WERI-Rb-1 (cell line): ENCODE results near the gene CCDC86.

Source experiments
- DNase-seq: peaks from one replicate; pipeline ENCODE4 v3.0.0-alpha.2; 2020
- H3K27ac ChIP-seq: fragments of 250-450 bp; sonication (Bioruptor Pico); 2 replicates; pipeline ENCODE4 v1.5.1; 2020; ENCODE audit warnings: mild to moderate bottlenecking, moderate library complexity
- H3K27me3 ChIP-seq: fragments of 250-450 bp; sonication (Bioruptor Pico); 2 replicates; pipeline ENCODE4 v1.5.1; 2021; ENCODE audit warnings: mild to moderate bottlenecking, low read depth, moderate library complexity; ENCODE audit not compliant: insufficient read depth, severe bottlenecking
- H3K36me3 ChIP-seq: fragments of 250-450 bp; sonication (Bioruptor Pico); 2 replicates; pipeline ENCODE4 v1.5.1; 2020; ENCODE audit warnings: mild to moderate bottlenecking, moderate library complexity
- H3K4me3 ChIP-seq: 2 replicates; pipeline ENCODE4 v1.5.1; 2011; ENCODE audit warnings: low read depth, mild to moderate bottlenecking, control low read depth, low read length
- H3K9me3 ChIP-seq: fragments of 250-450 bp; sonication (Bioruptor Pico); 2 replicates; pipeline ENCODE4 v1.5.1; 2021; ENCODE audit warnings: mild to moderate bottlenecking, moderate library complexity; ENCODE audit not compliant: severe bottlenecking
- CTCF ChIP-seq: IDR thresholded peaks from 2 replicates; pipeline ENCODE4 v1.5.1; 2011; ENCODE audit warnings: low read depth, mild to moderate bottlenecking, control low read depth, inconsistent platforms, low read length

Gene CCDC86

DNA sequence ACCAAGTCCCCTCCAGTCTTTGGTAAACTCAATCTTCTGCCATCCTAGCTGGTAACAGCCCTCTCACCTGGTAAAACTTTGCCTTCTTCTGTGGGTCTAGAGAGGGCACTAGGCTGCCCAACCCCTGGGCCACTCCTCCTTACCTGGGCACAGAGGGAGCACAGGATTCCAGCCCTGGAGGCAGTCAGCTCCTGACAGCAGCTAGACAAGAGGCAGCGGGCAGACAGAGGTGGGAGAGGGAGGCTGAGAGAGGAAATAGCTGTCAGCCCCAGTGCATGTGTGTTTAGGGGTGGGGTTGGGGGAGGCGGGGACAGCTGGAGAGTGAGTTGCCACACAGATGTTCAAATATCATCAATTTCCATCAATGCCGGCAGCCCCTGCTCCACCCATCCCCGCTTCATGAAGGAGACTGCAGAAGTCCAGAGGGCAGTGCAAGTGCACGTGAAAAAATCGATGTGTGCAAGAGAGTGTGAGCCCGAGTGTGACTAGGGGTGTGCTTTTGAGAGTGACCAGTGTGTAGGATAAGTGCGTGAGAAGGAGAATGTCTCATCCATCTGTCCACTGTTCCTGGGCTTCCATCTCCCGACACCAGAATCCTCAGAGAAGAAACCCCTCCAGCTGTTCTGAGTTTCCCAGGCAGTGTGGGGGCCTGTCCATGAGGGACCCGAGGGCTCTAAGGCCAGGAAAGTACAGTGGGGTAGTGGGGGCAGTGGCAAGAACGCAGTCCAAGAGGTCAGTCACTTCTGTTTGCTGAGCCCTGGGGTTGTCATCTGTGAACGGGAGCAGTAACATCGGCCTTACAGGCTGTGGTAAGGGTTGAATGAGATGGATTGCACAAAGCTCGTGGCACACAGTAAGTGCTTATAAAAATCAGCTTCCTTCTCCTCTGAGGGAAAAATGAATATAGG, 14.1 kb downstream of the CCDC86 start, which contains the start of gene PTGDR2:
PTGDR2 (minus strand) TSS at position 225 of the 908 bp plus-strand sequence. CDS start 2,228 bp downstream, outside the sequence.
- no peaks in the 10 kb centered on the region for H3K9me3 ChIP-seq
- H3K4me3 ChIP-seq: no peak within 1 kb of the TSS
- TF ChIP-seq CTCF: no peak
- DNase-seq: no peak
- H3K36me3 ChIP-seq: peaks cover 4% of the 10 kb centered on the region; the same call in 1 of the 2 replicates
- H3K27ac ChIP-seq: no peak within 1 kb of the TSS
- H3K27me3 ChIP-seq: no peaks in the 10 kb centered on the region

- no peak overlapping the region for H3K27ac ChIP-seq
These were observed 15.7 kb downstream of the CCDC86 start for GRCh38 chr11:60857378-60858232.

GRCh38 chr11:60858236-60858635, 16.3 kb downstream of the CCDC86 start:
- no peak for DNase-seq
- H3K9me3 ChIP-seq: no peaks in the 10 kb centered on the region
- H3K4me3 ChIP-seq: no peak overlapping the region
- H3K36me3 ChIP-seq: no peaks in the 10 kb centered on the region
- no peak for TF ChIP-seq CTCF
- H3K27ac ChIP-seq: no peak overlapping the region
- no peaks in the 10 kb centered on the region for H3K27me3 ChIP-seq

More at GRCh38 chr11:60857378-60858232, 15.7 kb downstream of the CCDC86 start:
- no peak overlapping the region for H3K4me3 ChIP-seq
- TF ChIP-seq CTCF: no peak
- H3K27me3 ChIP-seq: no peaks in the 10 kb centered on the region
- DNase-seq: no peak
- no peaks in the 10 kb centered on the region for H3K36me3 ChIP-seq
- H3K9me3 ChIP-seq: no peaks in the 10 kb centered on the region

- no peak for DNase-seq
- no peaks in the 10 kb centered on the region for H3K36me3 ChIP-seq
- H3K4me3 ChIP-seq: no peak overlapping the region
- TF ChIP-seq CTCF: no peak
- no peaks in the 10 kb centered on the region for H3K27me3 ChIP-seq
- no peak overlapping the region for H3K27ac ChIP-seq
- H3K9me3 ChIP-seq: no peaks in the 10 kb centered on the region
These were observed 17.0 kb downstream of the CCDC86 start for GRCh38 chr11:60858731-60859464.

DNA sequence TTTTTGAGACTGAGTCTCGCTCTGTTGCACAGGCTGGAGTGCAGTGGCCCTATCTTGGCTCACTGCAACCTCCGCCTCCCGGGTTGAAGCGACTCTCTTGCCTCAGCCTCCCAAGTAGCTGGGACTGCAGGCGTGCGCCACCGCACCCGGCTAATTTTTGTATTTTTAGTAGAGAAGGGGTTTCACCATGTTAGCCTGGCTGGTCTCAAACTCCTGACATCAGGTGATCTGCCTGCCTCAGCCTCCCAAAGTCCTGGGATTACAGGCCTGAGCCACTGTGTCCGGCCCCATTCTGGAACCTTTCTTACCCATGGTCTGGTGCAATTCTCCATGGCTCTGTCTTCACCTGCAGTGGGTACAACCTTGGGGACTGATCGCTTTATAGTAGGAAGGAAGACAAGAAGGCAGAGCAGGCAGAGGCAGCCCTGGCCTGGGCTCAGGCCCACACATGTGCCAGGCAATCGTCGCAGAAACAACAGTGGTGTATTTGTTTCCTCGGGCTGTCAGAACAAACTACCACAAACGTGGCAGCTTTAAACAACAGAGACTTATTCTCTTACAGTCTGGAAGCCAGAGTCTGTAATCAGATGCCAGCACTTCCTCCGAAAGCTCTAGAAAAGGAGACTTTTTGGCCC, 17.8 kb downstream of the CCDC86 start:
- Histone ChIP-seq H3K36me3 (no peaks in the 10 kb centered on the region), H3K27ac (no peak overlapping the region), H3K9me3 (no peaks in the 10 kb centered on the region), H3K27me3 (no peaks in the 10 kb centered on the region), H3K4me3 (no peak overlapping the region)
- no peak for TF ChIP-seq CTCF
- DNase-seq: no peak
